GM12801 (cell line): ENCODE measurements around the gene TFDP3.

Experiments
- TF ChIP-seq, protein P1 (sequence below): IDR thresholded peaks from one replicate; pipeline ENCODE4 v1.5.1; 2011; ENCODE audit warnings: control low read depth; ENCODE audit not compliant: insufficient read length; ENCODE audit errors: extremely low read depth

The TFDP3 gene, protein sequence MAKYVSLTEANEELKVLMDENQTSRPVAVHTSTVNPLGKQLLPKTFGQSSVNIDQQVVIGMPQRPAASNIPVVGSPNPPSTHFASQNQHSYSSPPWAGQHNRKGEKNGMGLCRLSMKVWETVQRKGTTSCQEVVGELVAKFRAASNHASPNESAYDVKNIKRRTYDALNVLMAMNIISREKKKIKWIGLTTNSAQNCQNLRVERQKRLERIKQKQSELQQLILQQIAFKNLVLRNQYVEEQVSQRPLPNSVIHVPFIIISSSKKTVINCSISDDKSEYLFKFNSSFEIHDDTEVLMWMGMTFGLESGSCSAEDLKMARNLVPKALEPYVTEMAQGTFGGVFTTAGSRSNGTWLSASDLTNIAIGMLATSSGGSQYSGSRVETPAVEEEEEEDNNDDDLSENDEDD

DNA sequence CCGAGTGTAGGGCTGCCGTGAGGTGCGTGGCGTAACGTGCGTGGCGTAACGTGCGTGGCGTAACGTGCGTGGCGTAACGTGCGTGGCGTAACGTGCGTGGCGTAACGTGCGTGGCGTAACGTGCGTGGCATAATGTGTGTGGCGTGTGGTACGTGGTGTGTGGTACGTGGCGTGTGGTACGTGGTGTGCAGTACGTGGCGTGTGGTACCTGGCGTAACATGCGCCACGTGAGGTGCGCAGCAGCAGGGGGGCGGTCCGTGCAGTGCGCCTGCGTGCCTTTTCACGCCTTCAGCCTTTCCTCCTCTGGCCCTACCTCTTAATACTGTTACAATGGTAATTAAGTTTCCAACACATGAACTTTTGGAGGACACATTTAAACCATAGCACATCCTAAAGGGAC lies at the start of gene TFDP3:
Gene TFDP3 (minus strand): TSS at position 26 of the 400 bp plus-strand sequence. CDS start 95 bp downstream, outside the sequence.
- TF ChIP-seq, protein P1, sequence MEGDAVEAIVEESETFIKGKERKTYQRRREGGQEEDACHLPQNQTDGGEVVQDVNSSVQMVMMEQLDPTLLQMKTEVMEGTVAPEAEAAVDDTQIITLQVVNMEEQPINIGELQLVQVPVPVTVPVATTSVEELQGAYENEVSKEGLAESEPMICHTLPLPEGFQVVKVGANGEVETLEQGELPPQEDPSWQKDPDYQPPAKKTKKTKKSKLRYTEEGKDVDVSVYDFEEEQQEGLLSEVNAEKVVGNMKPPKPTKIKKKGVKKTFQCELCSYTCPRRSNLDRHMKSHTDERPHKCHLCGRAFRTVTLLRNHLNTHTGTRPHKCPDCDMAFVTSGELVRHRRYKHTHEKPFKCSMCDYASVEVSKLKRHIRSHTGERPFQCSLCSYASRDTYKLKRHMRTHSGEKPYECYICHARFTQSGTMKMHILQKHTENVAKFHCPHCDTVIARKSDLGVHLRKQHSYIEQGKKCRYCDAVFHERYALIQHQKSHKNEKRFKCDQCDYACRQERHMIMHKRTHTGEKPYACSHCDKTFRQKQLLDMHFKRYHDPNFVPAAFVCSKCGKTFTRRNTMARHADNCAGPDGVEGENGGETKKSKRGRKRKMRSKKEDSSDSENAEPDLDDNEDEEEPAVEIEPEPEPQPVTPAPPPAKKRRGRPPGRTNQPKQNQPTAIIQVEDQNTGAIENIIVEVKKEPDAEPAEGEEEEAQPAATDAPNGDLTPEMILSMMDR: no peak

DNA sequence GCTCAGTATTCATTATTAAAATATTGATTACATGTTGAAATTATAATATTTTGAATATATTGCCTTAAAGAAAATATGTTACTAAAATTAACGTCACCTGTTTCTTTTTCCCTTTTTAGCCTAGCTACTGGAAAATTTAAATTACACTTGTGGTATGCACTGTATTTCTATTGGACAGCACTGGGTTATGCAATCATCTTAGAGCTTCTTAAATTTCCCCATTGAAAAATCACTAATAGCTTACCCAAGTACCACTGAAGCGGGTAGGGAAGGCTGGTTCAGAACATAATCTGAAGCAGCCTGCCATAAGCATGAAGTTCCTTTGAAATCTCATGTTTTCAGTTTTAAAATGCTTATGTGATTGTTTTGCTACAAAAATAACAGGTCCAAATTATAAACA lies 49.5 kb upstream of the TFDP3 start:
- TF ChIP-seq, protein P1: no peak

DNA sequence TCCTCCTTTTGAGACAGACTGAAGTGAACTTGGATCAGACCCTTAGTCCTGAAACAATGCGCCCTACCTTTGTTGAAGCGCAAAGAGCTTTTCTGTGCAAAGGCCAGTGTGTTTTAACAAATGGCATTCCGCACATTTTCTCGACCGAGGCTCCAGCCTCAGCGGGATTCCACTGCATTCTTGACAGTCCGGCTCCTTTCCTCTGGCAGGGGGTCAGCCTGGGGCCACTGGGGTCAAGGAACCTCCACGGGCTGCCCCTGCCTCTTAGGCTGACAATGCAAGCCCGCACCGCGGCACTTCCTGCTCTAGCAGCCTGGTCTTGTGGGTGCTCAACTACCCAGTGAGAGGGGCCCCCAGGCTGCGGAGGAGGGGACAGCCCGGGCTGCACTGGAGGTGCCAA lies 47.2 kb upstream of the TFDP3 start:
- TF ChIP-seq, protein P1: no peak

DNA sequence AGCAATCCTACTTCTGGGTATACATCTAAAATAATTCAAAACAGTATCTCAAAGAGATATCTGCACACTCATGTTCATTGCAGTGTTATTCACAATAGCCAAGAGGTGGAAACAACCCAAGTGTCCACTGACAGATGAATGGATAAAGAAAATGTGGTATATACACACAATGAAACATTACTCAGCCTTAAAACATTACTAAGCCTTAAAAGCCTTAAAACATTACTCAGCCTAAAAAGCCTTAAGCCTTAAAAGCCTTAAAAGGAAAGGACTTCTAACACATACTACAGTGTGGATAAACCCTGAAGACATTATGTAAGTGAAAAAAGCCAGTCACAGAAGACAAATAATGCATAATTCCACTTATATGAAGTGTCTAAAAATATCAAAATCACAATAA lies 40.3 kb upstream of the TFDP3 start:
- TF ChIP-seq, protein P1: no peak

DNA sequence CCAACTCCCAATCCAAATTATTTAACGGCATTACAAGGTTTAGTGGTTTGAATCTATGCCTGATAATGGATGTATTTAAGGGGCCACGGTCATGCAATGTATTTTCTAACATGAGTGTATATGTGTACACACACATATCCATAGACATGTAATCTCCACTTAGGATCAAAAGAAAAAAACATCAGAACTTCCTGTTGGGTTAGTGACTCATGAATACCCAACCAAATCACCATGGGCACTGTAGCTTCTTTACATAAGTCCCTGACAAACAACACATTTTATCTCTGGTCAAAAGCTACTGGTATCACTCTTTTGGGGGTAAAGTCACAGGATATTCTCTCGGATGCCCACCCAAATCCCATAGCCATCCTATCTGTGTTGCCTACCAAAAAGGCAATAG lies 36.5 kb upstream of the TFDP3 start:
- TF ChIP-seq, protein P1: no peak

DNA sequence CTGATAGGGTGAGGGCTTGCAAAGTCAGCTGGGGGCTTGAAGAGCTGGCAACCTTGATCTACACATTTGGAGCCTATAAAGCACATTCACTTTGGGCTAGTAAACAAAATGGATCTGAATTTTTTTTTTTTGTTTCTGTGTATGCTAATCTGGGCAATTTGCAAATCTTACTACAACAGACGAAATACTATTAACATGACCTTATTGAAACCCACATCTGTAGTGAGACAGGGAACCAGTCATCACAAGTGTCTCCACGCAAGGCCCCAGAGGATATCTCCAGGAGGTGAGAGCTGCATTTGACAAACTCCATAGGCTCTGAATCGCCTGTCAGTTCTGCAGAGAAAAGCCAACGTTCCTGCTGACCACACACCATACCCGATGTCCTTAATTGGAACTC lies 33.0 kb upstream of the TFDP3 start:
- TF ChIP-seq, protein P1: no peak

DNA sequence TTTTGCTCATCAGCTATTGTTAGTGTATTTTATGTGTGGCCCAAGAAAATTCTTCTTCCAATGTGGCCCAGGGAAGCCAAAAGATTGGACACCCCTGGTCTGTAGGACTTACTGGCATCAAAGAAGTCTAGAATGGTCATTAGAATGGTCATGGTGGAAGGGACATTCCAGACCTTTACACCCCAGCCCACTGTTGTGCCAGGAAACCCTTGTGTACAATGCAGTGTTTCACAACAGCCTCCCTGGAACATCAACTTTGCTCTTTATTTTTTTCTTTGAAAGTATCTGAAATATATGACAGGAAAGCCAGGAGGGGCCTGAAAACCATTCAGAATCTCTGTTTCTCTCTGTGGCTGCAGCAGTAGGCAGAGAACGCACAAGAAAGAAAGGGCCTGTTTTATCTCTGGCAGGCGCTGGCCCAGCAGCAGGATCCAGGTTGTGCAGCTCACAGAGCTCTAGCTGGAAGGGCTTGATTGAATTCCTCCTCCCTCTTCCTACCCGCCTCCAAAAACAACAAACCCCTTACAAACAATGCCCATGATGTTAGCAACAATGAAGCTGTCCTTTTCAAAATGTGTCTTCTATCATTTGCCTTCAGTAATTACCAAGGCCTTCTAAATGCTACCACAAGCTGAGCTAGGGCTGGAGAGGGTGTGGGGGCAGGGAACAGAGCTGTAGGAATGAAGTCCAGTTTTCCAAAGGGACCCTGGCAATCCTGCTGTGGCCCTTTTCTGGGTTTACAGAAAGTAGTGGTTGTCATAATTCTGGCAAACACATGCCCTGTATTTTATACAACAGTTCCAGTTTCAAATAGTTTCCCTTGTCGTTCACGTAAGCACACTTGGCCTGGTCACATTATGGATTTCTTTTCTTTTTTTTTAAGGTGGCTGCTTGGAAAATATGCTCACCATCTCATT lies 32.3 kb upstream of the TFDP3 start:
- TF ChIP-seq, protein P1: no peak
